ENCODE data around the gene THADA. TPM values are rescaled to one million over a fixed set of nuclear protein-coding genes. Genes with fewer than 3 reads are reported as not detected.

THADA gene
- total RNA-seq, 1 experiment from 2014 or later = 20.1 TPM

GRCh38 chr2:43637030-43637803 is 41.4 kb upstream of the THADA start, which contains the start of gene PLEKHH2:
Gene PLEKHH2 (plus strand): TSS chr2:43637260. CDS start chr2:43644674, 7,414 bp downstream.
- Histone ChIP-seq H2BK12ac (ENCODE audit: insufficient read length, low read depth, low read length) (no peak within 1 kb of the TSS), H3K18ac (ENCODE audit: insufficient read length, low read depth, low read length) (no peak within 1 kb of the TSS), H3K4me2 (ENCODE audit: insufficient read depth, insufficient read length, low read length) (peak within 1 kb of the TSS; percentile 88), H3K23me2 (ENCODE audit: insufficient read length, low read depth, low read length, poor library complexity, severe bottlenecking) (peaks cover 10% of the 10 kb centered on the region), H4K8ac (replicated peaks; ENCODE audit: insufficient read length, low read depth, low read length) (no peak within 1 kb of the TSS), H3K23ac (ENCODE audit: insufficient read length, low read depth, low read length) (no peak within 1 kb of the TSS), H2AK5ac (ENCODE audit: insufficient read length, low read length) (no peak within 1 kb of the TSS), H3K9me3 (ENCODE audit: control insufficient read depth, low read depth, low read length) (no peaks in the 10 kb centered on the region), H2AFZ (ENCODE audit: low read length) (peak within 1 kb of the TSS; percentile 76), H4K5ac (ENCODE audit: insufficient read length, low read depth, low read length) (no peak within 1 kb of the TSS), H3K79me2 (ENCODE audit: insufficient read depth, low read length) (no peaks in the 10 kb centered on the region), H3T11ph (ENCODE audit: low read length) (no peak within 1 kb of the TSS), H3K27ac (ENCODE audit: insufficient read length, low read depth, low read length) (no peak within 1 kb of the TSS), H3K9ac (ENCODE audit: extremely low read depth, insufficient read length, low read length) (peak within 1 kb of the TSS; percentile 10), H3K27me3 (ENCODE audit: insufficient read depth, low read length) (no peaks in the 10 kb centered on the region; the same call in 1 of the 2 replicates), H4K91ac (ENCODE audit: insufficient read length, low read depth, low read length) (no peak within 1 kb of the TSS), H3K79me1 (ENCODE audit: insufficient read depth, low read depth, low read length, poor library complexity, severe bottlenecking) (no peaks in the 10 kb centered on the region), H2BK20ac (ENCODE audit: low read depth, low read length, poor library complexity, severe bottlenecking) (no peak within 1 kb of the TSS), H4K20me1 (ENCODE audit: control insufficient read depth, insufficient read depth, insufficient read length) (no peaks in the 10 kb centered on the region), H3K14ac (ENCODE audit: insufficient read depth, low read length) (no peak within 1 kb of the TSS; the same call in 1 of the 2 replicates), H2BK120ac (ENCODE audit: low read depth, low read length, poor library complexity, severe bottlenecking) (no peak within 1 kb of the TSS), H3K4ac (ENCODE audit: low read depth, low read length) (no peak within 1 kb of the TSS), H3K4me1 (ENCODE audit: insufficient read depth, low read length) (no peaks in the 10 kb centered on the region), H2BK15ac (ENCODE audit: low read depth, low read length) (no peak within 1 kb of the TSS), H2BK5ac (ENCODE audit: insufficient read length, low read length) (no peak within 1 kb of the TSS), H3K56ac (ENCODE audit: insufficient read length, low read depth, low read length) (no peak within 1 kb of the TSS)
- H3K36me3 Mint-ChIP-seq (ENCODE audit: insufficient read depth in 1 of 3, low read depth in 3 of 3) = peaks cover 0 to 8% (median 0%) of the 10 kb centered on the region in 3 experiments; a peak in 3 of 7 replicates
- peaks cover 4 to 8% of the 10 kb centered on the region in 2 experiments; a peak in 4 of 5 replicates for H3K9me3 Mint-ChIP-seq
- no peak within 1 kb of the TSS; a peak in 1 of 7 replicates for H3K27ac Mint-ChIP-seq
- peaks cover 28% of the 10 kb centered on the region for H3K27me3 Mint-ChIP-seq (ENCODE audit: low read depth)
- peak within 1 kb of the TSS; percentile 70 to 89 for H3K4me3 Mint-ChIP-seq
- peak; percentile 94 for DNase-seq
- TF ChIP-seq CTCF (conservative IDR thresholded peaks at IDR 0.05) = no peak
- no CpG with 5 or more reads among the region's 75 CpGs for WGBS (ENCODE audit: extremely low coverage, insufficient read length, low lambda C conversion rate)
- H3K4me1 Mint-ChIP-seq = peaks cover 16 to 19% of the 10 kb centered on the region in 2 experiments

Measured in H9 (cell line).